Epidermal melanocyte (primary cell): ENCODE data around the gene GPSM1.

Experiments used
- DNase-seq: peaks from one replicate; pipeline ENCODE4 v3.0.0; 2011; ENCODE audit warnings: low spot score; ENCODE audit not compliant: insufficient read length

Gene GPSM1

GRCh38 chr9:136303825-136304416 lies 23.4 kb upstream of the GPSM1 start, which contains the start of gene CCDC187:
Gene CCDC187, minus strand, starts transcription at chr9:136304094. Its CDS starts 264 bp downstream, at chr9:136303830.
- DNase-seq = no peak

- no peak for DNase-seq
Observed at GRCh38 chr9:136304456-136304855, 22.9 kb upstream of the GPSM1 start.

GRCh38 chr9:136304981-136305380 lies 22.4 kb upstream of the GPSM1 start:
- DNase-seq = no peak

- DNase-seq = no peak
Observed at GRCh38 chr9:136305804-136306203, 21.5 kb upstream of the GPSM1 start.

GRCh38 chr9:136306211-136307208 lies 20.8 kb upstream of the GPSM1 start:
- DNase-seq = no peak

- DNase-seq = no peak
Observed at GRCh38 chr9:136307215-136307750, 20.1 kb upstream of the GPSM1 start.

GRCh38 chr9:136308006-136308701 lies 19.2 kb upstream of the GPSM1 start:
- DNase-seq = no peak

GRCh38 chr9:136308702-136309053 lies 18.7 kb upstream of the GPSM1 start:
- no peak for DNase-seq

GRCh38 chr9:136309101-136309801 lies 18.1 kb upstream of the GPSM1 start:
- no peak for DNase-seq

GRCh38 chr9:136309806-136310220 lies 17.5 kb upstream of the GPSM1 start:
- DNase-seq = no peak

GRCh38 chr9:136310273-136311030 lies 16.9 kb upstream of the GPSM1 start:
- no peak for DNase-seq

- DNase-seq = no peak
Observed at GRCh38 chr9:136311051-136312008, 16.0 kb upstream of the GPSM1 start.

- DNase-seq = no peak
Observed at GRCh38 chr9:136312009-136312375, 15.3 kb upstream of the GPSM1 start.

- DNase-seq = peak; percentile 77
Observed at GRCh38 chr9:136312436-136312835, 14.9 kb upstream of the GPSM1 start.

GRCh38 chr9:136313111-136314055 lies 14.0 kb upstream of the GPSM1 start:
- DNase-seq = no peak

- DNase-seq = no peak
Observed at GRCh38 chr9:136314056-136314416, 13.3 kb upstream of the GPSM1 start.

GRCh38 chr9:136314944-136315343 lies 12.4 kb upstream of the GPSM1 start:
- DNase-seq = no peak

GRCh38 chr9:136316271-136316751 lies 11.0 kb upstream of the GPSM1 start:
- no peak for DNase-seq
